GM12874 (cell line): ENCODE data around the gene GPER1.

Experiments used
- TF ChIP-seq, protein P1 (sequence below): IDR thresholded peaks from 2 replicates; pipeline ENCODE4 v1.5.1; 2011; ENCODE audit warnings: low read depth, mild to moderate bottlenecking, control low read depth, low read length, moderate library complexity; ENCODE audit not compliant: insufficient read depth

GPER1 gene

DNA sequence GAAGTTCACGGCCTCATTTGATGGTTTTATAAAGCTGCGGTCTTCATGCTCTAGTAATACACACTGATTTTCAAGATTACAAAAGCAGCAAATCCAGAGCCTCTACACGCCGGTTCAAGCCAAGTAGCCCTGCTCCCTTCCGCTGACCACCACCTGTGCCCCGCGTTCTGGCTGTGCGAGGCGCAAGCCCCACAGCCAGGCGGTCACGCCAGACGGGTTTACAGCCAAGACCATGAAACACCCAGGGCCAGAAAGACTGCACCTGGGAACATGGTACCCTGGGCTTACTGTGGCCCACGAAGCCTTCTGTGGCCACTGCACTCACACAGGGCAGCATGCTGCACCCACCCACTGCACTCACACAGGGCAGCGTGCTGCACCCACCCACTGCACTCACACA is 33.6 kb downstream of the GPER1 start:
- TF ChIP-seq, protein P1, sequence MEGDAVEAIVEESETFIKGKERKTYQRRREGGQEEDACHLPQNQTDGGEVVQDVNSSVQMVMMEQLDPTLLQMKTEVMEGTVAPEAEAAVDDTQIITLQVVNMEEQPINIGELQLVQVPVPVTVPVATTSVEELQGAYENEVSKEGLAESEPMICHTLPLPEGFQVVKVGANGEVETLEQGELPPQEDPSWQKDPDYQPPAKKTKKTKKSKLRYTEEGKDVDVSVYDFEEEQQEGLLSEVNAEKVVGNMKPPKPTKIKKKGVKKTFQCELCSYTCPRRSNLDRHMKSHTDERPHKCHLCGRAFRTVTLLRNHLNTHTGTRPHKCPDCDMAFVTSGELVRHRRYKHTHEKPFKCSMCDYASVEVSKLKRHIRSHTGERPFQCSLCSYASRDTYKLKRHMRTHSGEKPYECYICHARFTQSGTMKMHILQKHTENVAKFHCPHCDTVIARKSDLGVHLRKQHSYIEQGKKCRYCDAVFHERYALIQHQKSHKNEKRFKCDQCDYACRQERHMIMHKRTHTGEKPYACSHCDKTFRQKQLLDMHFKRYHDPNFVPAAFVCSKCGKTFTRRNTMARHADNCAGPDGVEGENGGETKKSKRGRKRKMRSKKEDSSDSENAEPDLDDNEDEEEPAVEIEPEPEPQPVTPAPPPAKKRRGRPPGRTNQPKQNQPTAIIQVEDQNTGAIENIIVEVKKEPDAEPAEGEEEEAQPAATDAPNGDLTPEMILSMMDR: no peak

- TF ChIP-seq, protein P1: no peak
Observed at GRCh38 chr7:1121886-1122831, 34.2 kb downstream of the GPER1 start.

- TF ChIP-seq, protein P1: no peak
Observed at GRCh38 chr7:1122832-1123501, 35.1 kb downstream of the GPER1 start.

GRCh38 chr7:1123715-1124114 is 35.8 kb downstream of the GPER1 start:
- TF ChIP-seq, protein P1: no peak

DNA sequence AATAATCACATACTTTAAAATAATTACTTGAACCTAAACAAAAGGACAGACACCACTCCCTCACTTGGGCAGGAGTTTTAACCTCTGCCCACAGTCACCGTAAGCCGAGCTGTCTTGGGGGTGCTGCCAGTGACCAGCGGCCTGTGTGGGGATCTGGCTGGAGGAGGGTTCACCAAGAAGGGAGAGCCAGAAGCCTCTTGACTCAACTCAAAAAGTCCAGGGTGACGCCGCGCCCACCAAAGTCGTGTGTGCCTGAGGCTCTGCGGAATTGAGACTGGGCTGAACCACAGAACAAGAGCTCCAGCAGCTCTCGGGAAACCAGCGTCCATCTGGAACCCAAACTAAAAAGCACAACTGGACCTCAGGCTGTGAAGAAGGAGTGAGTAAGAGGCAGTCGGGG is 36.3 kb downstream of the GPER1 start:
- TF ChIP-seq, protein P1: no peak

DNA sequence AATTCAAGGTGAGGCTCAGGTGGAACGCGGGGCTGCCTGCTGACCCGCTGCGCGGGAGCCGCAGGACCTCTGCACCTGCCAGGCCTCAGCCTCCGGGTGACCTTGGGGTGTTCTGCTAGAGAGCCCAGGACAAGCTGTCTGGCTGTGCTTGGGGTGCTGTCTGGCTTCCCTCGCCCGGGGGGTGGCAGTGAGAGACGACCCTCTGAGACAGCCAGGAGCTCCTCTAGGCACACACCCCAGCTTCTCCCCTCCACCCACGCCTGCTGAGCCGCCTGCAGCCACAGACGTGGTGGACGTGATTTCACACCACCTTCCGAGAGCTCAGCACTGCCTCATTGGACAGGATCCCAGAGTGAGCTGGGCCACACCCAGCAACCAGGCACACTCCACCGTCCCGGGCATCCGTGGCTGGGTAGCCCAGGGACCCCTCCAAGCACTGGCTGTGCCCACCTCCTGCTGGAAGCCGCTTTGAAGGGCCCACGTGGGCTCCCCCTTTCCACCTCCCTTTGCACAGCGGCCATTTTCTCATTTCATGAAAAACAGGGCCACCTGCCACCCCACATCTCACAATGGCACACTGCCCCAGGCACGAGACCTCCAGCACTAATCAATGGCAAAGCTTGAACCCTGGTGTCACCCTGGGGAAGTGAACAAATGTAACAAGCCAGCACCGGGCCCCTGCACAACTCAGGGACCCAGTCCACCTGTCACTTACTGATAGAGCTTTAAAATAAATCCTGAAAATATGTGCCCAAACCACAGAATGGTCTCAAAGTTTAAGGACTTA is 37.1 kb downstream of the GPER1 start:
- TF ChIP-seq, protein P1: no peak

DNA sequence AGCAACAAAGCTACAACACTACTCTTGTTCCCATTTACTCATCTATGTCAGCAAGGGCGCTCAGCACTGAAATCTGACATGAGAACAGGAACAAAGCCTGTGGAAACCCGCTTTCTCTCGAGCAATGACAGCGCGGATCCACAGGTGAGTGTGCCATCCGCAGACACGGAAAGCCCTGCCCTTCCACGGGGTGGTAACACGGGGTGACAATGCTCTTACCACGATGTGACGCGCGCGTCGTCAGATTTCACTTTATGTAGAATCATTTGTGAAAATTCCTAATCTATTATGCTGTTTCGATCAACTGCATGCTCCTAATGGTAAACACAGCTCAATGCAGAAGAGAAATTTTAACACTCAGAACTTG is 37.7 kb downstream of the GPER1 start:
- TF ChIP-seq, protein P1: no peak
